Type B pancreatic cell (in vitro differentiated cells): ENCODE results near the gene RPS27L. TPM values are rescaled to one million over a fixed set of nuclear protein-coding genes. Genes with fewer than 3 reads are reported as not detected.

Source experiments
- DNase-seq: peaks from one replicate; pipeline ENCODE4 v3.0.0; 2021; ENCODE audit warnings: mixed read lengths; ENCODE audit not compliant: unreplicated experiment; ENCODE audit errors: extremely low spot score
- H3K27ac Mint-ChIP-seq: 2 replicates; pipeline ENCODE4 v1.8.0; 2021; ENCODE audit warnings: mild to moderate bottlenecking, mixed read lengths
- H3K27me3 Mint-ChIP-seq: 2 replicates; pipeline ENCODE4 v1.8.0; 2021; ENCODE audit warnings: mixed read lengths
- H3K36me3 Mint-ChIP-seq: 2 replicates; pipeline ENCODE4 v1.8.0; 2021; ENCODE audit warnings: mixed read lengths
- H3K4me1 Mint-ChIP-seq: one replicate; pipeline ENCODE4 v1.8.0; 2021; ENCODE audit warnings: mixed read lengths; ENCODE audit not compliant: unreplicated experiment
- H3K4me3 Mint-ChIP-seq: 2 replicates; pipeline ENCODE4 v1.8.0; 2021; ENCODE audit warnings: mild to moderate bottlenecking, mixed read lengths
- H3K9me3 Mint-ChIP-seq: 2 replicates; pipeline ENCODE4 v1.8.0; 2021; ENCODE audit warnings: mixed read lengths
- long read RNA-seq: library from polyadenylated mRNA; unstranded; transcript quantifications from one replicate; pipeline ENCODE4 v2.0.0, GENCODE V29; 2020
- total RNA-seq: library from RNA; stranded (reverse); gene quantifications from 2 replicates; pipeline ENCODE4 v1.2.1, GENCODE V29; 2021; ENCODE audit warnings: low replicate concordance
- TF ChIP-seq, protein P1 (sequence below): fragments of 200-600 bp; sonication (generic); conservative IDR thresholded peaks from 2 replicates; pipeline ENCODE4 v1.5.0; 2021; ENCODE audit warnings: antibody characterized with exemption, mild to moderate bottlenecking

RPS27L gene
- 205 and 235 TPM in 2 replicates for total RNA-seq
- long read RNA-seq, full-length matches to known transcripts: 126 of 137 reads
- long read RNA-seq, partial matches to known transcripts: 7 of 137 reads
- long read RNA-seq, other reads (novel, unspliced or antisense): 4 of 137 reads

DNA sequence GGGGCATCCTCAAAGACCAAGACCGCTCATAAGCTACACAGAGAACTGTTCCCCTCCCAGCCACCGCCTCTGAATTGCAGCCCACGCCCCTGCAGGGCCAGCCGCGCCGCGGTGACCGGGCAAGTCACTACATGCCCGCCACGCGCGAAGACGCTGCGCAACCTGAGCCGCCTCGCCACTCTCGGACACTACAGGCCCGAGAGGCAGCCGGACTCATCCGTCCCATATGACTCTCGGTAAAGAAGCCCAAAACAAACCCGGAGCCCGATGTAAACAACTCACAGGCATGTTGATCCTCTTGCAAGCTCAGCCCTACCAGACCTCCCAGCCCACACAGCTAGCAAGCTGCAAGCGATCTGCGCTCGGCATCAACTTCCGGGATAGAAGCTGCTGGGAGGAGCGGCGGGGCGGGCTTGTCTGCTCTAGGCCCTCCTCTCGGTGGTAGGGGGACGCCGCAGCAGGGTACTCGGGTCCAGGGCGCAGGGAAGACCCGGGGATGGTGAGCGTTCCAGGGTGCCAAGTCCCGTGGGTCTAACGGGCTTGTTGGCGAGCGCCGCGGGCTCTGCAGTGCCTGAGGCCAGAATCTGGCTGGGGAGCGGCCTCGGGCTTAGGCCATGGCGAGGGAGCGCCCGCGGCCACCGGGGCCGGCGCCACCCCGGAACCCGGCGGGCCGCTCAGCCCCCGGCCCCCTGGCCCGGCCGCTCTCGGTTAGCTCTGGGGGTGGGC lies at the start of gene RPS27L:
Gene RPS27L, minus strand, starts transcription at position 360 of the 726 bp plus-strand sequence. Its CDS starts 72 bp downstream, at position 288.
- H3K27me3 Mint-ChIP-seq: no peaks in the 10 kb centered on the region
- peak; percentile 89 for DNase-seq
- H3K27ac Mint-ChIP-seq: peak within 1 kb of the TSS; percentile 100
- no peaks in the 10 kb centered on the region for H3K9me3 Mint-ChIP-seq
- peaks cover 22% of the 10 kb centered on the region for H3K36me3 Mint-ChIP-seq
- peak within 1 kb of the TSS; percentile 99 for H3K4me3 Mint-ChIP-seq
- peaks cover 5% of the 10 kb centered on the region for H3K4me1 Mint-ChIP-seq
- TF ChIP-seq, protein P1, sequence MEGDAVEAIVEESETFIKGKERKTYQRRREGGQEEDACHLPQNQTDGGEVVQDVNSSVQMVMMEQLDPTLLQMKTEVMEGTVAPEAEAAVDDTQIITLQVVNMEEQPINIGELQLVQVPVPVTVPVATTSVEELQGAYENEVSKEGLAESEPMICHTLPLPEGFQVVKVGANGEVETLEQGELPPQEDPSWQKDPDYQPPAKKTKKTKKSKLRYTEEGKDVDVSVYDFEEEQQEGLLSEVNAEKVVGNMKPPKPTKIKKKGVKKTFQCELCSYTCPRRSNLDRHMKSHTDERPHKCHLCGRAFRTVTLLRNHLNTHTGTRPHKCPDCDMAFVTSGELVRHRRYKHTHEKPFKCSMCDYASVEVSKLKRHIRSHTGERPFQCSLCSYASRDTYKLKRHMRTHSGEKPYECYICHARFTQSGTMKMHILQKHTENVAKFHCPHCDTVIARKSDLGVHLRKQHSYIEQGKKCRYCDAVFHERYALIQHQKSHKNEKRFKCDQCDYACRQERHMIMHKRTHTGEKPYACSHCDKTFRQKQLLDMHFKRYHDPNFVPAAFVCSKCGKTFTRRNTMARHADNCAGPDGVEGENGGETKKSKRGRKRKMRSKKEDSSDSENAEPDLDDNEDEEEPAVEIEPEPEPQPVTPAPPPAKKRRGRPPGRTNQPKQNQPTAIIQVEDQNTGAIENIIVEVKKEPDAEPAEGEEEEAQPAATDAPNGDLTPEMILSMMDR: no peak

- peaks cover 47% of the 10 kb centered on the region for H3K4me1 Mint-ChIP-seq
- H3K9me3 Mint-ChIP-seq: peaks cover 11% of the 10 kb centered on the region
- no peak for DNase-seq
- H3K27ac Mint-ChIP-seq: peak overlapping the region; percentile 17
- TF ChIP-seq, protein P1: no peak
- H3K4me3 Mint-ChIP-seq: no peak overlapping the region
- peaks cover 20% of the 10 kb centered on the region for H3K36me3 Mint-ChIP-seq
- no peaks in the 10 kb centered on the region for H3K27me3 Mint-ChIP-seq
These were observed 48.8 kb upstream of the RPS27L start for GRCh38 chr15:63206079-63206478.

DNA sequence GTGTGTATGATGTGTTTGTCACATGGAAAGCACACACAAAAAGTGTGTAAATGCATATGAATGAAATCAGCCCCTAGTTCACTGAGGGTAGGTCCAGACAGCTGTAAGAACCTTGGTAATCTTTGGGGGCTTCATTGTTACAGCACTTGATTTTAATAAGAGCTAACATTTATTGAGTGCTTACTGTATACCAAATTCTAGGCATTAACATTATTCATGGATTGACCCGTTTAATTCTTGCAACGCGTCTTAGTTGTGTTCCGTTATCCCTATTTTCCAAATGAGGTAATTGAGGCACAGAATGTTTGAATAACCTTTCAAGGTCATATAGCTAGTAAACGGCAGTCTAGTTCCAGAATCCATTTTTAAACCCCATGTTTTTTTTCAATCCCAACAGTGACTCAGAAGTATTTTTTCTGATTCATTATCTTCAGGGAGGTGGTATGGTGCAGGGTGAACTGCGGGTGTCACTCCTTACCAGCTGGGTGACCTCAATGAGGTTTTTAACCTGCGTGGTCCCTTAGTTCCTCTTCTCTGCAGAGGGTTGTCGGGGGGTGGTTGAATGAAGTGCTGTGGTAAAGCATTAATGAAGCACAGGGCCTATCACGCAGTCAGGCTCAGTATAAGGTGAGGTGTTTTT lies 46.3 kb upstream of the RPS27L start:
- no peak for DNase-seq
- peaks cover 44% of the 10 kb centered on the region for H3K4me1 Mint-ChIP-seq
- no peaks in the 10 kb centered on the region for H3K27me3 Mint-ChIP-seq
- H3K36me3 Mint-ChIP-seq: peaks cover 21% of the 10 kb centered on the region
- H3K9me3 Mint-ChIP-seq: peaks cover 17% of the 10 kb centered on the region
- TF ChIP-seq, protein P1: no peak
- peak overlapping the region; percentile 2 for H3K4me3 Mint-ChIP-seq
- peak overlapping the region; percentile 63 for H3K27ac Mint-ChIP-seq

DNA sequence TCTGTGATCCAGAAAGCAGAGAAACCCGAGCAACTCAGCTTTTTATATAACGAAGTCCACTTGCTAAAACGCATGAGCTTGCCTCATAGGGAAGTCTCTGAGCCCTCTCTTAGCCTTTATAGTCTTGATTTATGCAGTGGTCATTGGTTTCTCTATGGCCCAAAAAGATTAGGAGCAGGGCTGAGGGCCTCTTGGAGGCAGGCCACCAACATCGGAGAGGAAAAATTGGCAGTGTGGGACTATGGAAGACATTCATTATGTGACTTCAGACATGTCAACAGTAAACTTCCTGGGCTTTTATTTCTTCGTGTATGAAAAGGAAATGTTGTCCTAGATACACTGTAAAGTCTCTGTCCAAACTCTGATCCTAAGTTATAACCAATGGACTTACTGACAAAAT lies 45.6 kb upstream of the RPS27L start:
- Mint-ChIP-seq H3K27ac (peak overlapping the region; percentile 63), H3K27me3 (no peaks in the 10 kb centered on the region), H3K4me3 (peak overlapping the region; percentile 48), H3K9me3 (peaks cover 17% of the 10 kb centered on the region), H3K4me1 (peaks cover 50% of the 10 kb centered on the region), H3K36me3 (peaks cover 18% of the 10 kb centered on the region)
- TF ChIP-seq, protein P1: no peak
- no peak for DNase-seq

GRCh38 chr15:63200464-63201249 lies 43.4 kb upstream of the RPS27L start:
- TF ChIP-seq, protein P1: no peak
- Mint-ChIP-seq H3K36me3 (peaks cover 11% of the 10 kb centered on the region), H3K27ac (peak overlapping the region; percentile 20), H3K27me3 (no peaks in the 10 kb centered on the region), H3K4me1 (peaks cover 45% of the 10 kb centered on the region), H3K9me3 (peaks cover 7% of the 10 kb centered on the region), H3K4me3 (no peak overlapping the region)
- no peak for DNase-seq
